NCI-H526 treated with DMSO at 0.1 percent for 48 hours (cell line): ENCODE measurements around the gene ARHGAP33.

Experiments
- DNase-seq: peaks from one replicate; lab custom pipeline; 2025; lab: John Stamatoyannopoulos, UW

The ARHGAP33 gene

DNA sequence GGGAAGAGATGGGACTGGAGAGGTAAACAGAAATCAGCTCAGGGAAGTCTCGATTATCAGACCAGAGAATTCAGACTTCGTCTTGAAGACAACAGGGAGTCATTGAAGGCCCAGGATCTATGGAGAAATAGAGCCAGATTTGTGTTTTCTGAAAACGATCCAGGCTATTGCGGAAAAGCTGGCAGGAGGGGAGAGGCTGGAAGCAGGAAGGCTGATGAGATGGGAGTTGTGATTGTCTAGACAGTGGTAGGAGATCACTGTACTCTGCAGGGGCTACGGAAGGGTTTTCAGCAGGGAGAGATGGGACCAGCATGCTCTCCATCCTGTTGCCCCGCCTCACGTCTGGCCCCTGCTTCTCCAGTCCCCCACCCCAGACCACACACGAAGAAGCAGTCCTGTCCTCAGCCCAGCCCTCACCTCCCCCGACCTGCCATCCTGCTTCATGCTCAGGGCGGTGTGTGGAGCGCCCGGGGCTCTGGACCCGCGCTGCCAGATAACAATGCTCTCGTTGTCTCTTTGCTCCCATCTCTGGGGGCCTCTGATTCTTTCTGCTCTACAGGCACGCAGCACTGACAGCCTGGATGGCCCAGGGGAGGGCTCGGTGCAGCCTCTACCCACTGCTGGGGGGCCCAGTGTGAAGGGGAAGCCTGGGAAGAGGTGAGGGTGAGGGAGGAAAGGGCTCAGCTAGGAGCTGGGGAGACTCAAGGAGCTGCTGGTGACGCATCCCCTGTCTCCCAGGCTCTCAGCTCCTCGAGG lies 1.9 kb downstream of the ARHGAP33 start:
- DNase-seq, result no peak

DNA sequence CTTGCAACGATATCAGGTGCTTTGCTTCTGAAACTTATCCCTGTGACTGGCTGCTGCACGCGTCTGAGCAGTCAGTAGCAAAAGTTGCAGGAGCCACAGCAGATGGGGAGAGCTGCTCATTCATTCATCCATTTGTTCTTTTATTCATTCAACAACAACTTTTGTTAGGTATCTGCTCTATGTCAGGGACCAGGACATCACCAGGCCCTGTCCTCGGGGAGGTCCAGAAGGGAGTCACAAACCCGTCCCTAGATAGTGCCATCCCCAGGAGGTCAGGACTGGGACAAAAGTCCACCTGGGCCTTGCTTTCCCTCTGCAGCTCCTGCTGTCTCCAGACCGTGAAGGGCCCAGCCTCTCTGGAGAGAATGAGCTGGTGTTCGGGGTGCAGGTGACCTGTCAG lies 2.6 kb downstream of the ARHGAP33 start:
- DNase-seq, result no peak

DNA sequence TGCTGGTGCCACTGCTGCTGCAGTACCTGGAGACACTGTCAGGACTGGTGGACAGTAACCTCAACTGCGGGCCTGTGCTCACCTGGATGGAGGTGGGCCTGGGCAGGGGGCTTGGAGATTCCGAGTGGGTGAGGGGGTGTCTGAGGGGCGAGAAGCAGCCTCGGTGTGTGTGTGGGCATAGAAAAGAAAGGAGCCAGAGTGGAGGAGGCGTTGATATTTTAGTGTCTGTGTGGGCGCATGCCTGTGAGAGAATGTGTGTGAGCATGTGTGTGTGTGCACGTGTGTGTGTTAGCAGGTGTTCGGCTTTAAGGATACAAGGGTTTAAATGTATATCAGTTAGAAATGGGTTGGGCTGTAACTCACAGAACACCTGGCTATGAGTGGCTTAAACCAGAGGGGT lies 3.7 kb downstream of the ARHGAP33 start:
- DNase-seq, result no peak

DNA sequence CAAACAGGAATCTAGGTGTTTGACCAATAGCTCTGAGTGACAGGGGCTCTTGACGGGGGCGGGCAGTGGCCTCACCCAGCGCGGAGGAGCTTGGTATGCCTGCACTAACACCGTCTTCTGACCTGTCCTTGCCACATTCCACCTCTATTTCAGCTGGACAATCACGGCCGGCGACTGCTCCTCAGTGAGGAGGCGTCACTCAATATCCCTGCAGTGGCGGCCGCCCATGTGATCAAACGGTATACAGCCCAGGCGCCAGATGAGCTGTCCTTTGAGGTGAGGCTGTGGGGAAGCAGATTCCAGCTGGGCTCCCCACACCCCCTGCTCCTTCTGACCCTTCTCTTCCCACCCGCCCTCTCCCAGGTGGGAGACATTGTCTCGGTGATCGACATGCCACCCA lies 4.7 kb downstream of the ARHGAP33 start:
- no peak for DNase-seq

DNA sequence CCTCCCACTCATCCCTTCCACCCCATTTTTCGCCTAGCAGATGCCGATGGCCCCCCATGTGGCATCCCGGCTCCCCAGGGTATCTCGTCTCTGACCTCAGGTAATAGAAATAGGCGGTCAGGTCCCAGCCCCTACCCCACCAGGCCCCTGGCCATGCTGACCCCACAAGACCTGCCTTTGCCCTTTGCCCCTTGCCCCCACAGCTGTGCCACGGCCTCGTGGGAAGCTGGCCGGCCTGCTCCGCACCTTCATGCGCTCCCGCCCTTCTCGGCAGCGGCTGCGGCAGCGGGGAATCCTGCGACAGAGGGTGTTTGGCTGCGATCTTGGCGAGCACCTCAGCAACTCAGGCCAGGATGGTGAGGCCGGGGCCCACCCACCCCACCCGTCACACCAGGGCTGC lies 5.4 kb downstream of the ARHGAP33 start:
- no peak for DNase-seq

DNA sequence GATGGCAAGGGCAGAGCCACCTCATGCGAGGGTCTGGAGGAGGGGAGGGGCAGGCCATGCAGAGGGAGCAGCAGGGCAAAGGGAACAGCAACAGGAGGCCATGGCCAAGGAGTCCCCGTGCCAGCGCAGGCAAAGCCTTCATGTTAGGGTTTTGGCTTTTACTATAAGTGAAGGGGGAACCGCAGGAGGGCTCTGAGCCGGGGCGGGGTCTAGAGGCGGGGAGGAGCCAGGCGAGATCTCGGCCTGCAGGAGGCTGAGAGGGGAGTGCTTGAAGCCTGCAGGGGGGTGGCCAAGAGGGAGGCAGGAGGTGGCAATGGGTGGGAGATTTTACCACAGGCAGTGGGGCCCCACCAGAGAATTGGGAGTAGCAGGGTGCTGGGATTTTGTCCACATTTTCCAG lies 6.3 kb downstream of the ARHGAP33 start:
- no peak for DNase-seq

DNA sequence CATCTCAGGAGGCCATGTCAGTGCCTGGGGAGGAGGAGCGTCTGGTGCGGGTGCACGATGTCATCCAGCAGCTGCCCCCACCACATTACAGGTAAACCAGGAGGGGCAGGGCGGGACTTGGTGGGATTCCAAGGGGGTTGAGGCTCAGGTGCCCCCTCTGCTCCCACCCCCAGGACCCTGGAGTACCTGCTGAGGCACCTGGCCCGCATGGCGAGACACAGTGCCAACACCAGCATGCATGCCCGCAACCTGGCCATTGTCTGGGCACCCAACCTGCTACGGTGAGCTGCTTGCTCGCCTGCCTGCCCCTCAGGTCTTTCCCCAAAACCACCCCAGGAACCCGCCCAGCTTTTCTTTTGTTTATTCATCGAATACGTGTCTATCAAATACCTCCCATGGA lies 7.2 kb downstream of the ARHGAP33 start:
- no peak for DNase-seq

DNA sequence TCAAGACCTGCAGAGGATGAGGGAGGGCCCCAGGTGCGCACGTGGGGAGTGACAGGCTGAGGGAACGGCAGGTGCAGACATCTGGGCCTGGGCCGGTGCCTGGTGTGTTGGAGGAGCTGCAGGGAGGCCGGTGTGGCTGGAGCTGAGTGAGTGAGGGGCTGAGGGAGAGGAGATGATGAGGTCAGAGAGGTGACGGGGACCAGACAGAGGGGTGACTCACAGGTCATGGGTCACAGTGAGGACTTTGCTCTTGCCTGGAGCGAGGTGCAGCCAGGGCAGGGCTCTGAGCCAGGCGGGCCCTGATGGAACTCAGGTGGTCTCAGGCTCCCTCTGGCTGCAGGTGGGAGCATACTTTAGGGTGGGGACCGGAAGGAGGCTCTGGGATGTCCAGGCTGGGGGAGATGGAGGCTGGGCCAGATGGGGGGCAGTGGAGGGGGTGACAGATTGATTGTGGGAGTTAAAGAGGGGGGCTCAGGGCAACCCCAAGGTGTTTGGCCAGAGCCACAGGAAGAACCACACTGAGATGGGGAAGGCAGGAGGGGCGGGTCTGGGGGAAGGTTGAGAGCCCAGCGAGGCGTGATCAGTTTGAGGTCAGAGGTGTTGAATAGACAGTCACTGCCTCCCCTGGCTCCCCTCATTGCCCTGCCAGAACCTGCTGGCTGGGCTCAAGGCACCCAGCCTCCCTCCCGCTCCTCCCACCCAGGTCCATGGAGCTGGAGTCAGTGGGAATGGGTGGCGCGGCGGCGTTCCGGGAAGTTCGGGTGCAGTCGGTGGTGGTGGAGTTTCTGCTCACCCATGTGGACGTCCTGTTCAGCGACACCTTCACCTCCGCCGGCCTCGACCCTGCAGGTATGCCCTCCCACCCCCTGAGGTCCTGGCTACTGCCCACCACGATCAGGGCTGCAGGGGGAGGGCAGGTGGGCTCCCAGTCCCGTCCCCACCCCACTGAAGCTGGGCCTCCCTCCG lies 8.4 kb downstream of the ARHGAP33 start:
- DNase-seq, result no peak

DNA sequence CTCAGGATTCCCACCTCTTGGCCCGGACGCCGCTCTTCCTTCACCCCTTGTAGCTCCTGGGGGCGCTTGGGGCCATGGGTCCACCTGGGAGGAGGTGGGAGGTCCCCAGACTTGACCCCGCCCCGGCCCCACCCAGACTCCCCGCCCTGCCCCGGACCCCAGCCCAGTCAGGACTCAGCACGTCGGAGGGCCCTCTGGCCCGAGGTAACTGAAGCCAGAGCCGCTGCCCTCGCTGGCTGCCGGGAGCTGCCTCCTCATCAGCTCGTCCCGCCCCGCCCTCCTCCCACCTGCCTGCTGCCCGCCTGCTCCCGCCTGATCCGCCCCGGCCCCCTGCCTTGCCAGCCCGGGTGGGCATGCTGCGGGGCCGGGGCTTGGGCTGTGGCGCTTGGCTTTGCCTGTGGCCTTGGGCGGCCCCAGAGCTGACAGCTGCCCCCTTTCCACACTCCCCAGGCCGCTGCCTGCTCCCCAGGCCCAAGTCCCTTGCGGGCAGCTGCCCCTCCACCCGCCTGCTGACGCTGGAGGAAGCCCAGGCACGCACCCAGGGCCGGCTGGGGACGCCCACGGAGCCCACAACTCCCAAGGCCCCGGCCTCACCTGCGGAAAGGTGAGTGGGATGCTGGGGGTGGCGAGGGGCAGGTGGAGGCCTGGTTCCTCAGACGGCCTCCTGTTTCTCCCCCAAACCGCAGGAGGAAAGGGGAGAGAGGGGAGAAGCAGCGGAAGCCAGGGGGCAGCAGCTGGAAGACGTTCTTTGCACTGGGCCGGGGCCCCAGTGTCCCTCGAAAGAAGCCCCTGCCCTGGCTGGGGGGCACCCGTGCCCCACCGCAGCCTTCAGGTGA lies 9.4 kb downstream of the ARHGAP33 start:
- DNase-seq, result no peak

DNA sequence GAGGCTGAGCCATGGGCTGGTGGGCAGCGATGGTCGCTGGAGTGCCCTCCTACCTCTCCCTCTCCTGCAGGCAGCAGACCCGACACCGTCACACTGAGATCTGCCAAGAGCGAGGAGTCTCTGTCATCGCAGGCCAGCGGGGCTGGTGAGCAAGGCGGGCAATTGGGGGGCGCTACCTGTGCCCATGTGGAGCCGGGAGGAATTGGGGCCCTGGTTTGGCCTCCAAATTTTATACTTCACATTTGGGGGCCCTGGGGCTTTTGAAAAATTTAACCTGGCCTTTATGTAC lies 9.9 kb downstream of the ARHGAP33 start:
- DNase-seq, result no peak

DNA sequence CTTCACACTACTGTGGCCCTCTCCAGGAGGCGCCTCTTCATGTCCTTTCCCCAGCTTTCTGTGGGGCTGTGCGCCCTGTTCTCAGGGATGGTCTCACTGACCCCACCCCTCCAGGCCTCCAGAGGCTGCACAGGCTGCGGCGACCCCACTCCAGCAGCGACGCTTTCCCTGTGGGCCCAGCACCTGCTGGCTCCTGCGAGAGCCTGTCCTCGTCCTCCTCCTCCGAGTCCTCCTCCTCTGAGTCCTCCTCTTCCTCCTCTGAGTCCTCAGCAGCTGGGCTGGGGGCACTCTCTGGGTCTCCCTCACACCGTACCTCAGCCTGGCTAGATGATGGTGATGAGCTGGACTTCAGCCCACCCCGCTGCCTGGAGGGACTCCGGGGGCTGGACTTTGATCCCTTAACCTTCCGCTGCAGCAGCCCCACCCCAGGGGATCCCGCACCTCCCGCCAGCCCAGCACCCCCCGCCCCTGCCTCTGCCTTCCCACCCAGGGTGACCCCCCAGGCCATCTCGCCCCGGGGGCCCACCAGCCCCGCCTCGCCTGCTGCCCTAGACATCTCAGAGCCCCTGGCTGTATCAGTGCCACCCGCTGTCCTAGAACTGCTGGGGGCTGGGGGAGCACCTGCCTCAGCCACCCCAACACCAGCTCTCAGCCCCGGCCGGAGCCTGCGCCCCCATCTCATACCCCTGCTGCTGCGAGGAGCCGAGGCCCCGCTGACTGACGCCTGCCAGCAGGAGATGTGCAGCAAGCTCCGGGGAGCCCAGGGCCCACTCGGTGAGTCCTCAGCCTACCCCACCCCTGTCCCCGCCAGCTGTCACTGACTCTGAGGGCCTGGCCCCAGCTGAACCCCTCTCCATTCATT lies 11.2 kb downstream of the ARHGAP33 start:
- DNase-seq, result no peak

DNA sequence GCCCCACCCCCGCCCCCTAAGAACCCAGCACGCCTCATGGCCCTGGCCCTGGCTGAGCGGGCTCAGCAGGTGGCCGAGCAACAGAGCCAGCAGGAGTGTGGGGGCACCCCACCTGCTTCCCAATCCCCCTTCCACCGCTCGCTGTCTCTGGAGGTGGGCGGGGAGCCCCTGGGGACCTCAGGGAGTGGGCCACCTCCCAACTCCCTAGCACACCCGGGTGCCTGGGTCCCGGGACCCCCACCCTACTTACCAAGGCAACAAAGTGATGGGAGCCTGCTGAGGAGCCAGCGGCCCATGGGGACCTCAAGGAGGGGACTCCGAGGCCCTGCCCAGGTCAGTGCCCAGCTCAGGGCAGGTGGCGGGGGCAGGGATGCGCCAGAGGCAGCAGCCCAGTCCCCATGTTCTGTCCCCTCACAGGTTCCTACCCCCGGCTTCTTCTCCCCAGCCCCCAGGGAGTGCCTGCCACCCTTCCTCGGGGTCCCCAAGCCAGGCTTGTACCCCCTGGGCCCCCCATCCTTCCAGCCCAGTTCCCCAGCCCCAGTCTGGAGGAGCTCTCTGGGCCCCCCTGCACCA lies 11.9 kb downstream of the ARHGAP33 start:
- no peak for DNase-seq

DNA sequence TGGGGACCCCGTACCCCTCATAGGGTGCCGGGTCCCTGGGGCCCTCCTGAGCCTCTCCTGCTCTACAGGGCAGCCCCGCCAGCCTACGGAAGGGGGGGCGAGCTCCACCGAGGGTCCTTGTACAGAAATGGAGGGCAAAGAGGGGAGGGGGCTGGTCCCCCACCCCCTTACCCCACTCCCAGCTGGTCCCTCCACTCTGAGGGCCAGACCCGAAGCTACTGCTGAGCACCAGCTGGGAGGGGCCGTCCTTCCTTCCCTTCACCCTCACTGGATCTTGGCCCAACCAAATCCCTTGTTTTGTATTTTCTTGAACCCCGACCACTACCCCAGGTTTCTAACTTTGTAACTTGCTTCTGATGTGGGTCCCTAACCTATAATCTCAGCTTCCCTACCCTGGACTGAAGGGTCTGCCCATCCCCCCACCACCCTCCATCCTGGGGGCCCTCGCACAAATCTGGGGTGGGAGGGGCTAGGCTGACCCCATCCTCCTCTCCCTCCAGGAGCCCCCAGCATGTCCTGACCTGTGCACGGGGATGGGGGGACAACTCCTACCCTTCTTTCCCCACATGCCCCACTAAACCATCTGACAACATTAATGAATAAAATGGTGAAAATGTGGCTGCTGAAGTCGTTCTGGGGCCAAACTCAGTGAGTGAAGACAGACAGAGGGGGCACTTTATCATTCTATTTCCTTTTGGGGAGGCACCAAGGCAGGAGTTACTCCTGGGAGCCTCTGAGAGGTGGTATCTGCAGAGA lies 13.0 kb downstream of the ARHGAP33 start:
- no peak for DNase-seq

DNA sequence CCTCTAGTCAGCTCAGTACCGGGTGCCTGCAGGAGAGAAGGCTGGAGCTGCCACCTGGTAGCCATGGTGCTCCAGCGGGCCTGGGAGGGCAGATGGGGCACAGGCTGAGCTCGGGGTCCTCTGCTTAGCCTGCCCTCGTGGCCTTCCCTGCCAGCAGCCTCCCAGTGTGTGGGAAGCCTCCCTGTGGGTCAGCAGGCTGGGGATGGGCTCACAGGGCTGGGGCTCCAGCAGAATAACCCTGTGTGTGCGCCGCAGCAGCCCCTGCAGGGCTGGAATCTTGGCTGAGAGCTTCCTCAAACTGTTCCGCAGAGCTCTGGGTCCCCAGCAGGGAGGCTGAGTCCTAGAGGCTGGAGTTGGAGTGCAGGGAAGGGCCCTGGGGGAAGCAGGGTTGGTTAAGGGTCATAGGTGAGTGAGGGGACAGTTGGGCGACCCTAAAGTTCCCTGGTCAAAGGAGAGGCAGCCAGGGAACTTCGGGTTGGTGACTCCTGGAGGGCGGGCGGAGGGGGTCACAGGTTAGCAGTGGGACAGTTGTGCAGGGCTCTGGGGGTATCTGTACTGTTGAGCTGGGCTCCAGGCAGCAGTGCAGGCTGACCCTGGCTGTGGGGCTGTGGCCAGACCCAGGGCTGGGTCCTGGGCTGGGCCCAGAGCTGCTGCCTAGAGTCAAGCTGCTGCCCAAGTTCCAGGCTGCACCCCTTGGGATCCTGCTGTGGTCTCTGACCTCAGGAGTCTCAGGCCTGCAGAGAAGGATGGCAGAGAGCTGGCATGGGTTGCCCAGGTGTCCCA lies 14.0 kb downstream of the ARHGAP33 start:
- no peak for DNase-seq

DNA sequence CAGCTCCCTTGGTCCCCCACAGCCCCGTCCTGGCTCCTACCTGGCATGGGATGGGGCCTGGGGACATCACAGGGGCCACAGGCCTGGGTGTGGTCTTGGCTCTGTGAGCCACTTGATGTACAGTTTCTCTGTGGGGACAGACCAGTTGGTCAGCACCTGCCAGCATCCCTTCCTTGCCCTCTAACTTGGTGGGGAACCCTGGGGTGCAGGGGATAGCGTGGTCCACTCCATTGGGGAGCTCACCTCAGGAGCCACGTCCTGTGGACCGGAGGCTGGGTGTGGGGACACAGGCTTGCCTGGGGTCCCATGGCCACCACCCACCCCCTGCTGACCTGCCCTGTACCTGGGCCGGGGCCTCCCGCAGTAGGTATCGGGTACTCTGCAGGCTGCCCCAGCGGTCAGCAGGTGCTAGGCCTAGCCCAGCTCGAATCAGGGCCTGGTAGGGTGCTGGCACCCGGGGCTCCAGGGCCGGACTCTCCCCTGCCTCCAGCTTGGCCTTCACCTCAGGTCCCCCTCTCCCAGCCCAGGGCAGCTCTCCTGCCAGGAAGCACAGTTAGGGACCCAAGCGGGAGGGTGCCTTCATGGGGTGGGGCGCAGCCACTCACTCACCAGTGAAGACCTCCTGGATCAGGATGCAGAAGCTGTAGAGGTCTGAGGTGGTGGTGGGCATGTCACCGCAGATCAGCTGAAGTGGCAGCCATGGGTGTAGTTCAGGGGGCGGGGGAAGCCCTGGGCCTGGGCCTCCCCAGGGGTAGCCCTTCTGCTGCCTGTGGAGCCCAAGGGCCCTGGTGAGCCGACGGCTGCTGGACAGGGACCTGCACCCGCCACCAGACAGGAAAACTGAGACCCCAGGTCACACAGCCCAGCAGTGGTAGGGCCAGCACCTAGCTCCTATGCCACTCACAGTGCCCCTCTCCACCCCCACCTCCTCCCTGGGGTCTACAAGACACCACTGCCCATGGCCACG lies 14.9 kb downstream of the ARHGAP33 start:
- no peak for DNase-seq

DNA sequence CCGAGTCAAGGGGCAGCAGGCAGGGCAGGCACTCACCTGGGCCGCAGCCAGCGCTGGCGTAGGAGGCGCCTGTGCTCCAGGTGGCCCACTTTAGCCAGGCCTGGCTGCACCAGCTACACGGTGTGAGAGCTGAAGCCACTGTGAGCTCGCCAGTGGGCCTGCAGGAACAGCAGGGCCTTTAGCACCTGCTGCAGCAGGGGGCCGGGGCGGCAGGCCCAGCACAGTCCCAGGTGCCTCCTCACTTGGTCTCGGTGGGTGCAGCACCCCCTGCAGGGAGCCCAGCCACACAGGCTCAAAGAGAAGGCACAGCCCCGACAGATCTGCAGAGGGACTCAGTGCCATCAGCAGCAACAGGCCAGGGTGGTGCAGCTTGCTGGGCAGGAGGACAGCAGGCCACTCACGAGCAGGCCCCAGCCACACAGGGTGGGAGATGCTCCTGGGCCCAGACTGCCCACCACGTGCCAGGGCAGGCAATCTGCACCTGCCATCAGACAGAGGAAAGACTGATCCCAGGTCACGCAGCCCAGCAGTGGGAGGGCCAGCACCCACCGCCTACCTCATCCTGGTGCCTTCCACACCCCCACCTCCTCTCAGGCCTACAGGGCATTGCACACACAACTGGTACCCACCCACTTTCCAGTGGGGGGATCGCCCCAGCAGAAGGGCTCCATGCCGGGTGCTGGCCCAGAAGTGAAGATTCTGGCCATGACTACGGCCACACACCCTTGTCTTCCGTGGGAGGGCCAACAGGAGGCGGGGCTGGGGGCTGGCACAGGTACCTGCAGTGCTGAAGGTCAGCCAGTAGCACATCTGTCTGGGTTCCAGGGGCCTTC lies 15.8 kb downstream of the ARHGAP33 start:
- peak; percentile 20 for DNase-seq

DNA sequence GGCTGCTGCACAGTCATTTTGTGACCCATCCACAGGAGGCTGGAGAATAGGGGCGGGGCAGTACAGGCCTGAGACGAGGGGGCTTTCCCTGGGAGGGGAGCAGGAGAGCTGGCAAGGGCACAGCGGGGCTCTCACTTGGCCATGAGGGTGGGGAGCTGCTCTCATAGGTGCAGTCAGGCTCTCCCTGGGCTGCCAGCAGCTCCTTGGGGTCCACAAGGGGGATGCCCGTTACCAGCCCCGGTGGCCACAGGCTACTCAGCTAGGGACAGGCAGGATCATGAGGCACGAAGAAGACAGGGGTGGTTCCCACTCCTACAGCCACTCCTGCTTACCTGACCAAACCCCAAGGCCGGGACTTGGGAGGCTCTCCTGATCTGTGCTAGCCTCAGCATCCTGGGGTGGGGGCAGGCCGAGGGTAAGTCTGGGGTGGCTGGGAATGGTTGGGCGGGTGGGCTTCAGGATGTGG lies 16.5 kb downstream of the ARHGAP33 start:
- no peak for DNase-seq
